Heart right ventricle (tissue), 16 donors: ENCODE data around the gene WDR17. TPM values are rescaled to one million over a fixed set of nuclear protein-coding genes. Genes with fewer than 3 reads are reported as not detected.
A peak's percentile ranks its signal among the peaks of the same experiment; 100 is the strongest.

Experiments
- ATAC-seq, 8 donors: fragments of 200-7000 bp; cut with Tn5 transposase; one replicate each; pipeline ENCODE4 v1.9.1; 2020; ENCODE audit warnings: mild to moderate bottlenecking in 8 of 8, moderate library complexity in 8 of 8, moderate number of reproducible peaks in 1 of 8
- DNase-seq, 2 donors: peaks; one replicate each; pipeline ENCODE4 v3.0.0-alpha.2; 2020
- H3K27ac ChIP-seq, 10 donors: fragments of 200-600 bp; sonication (generic) in 2 of 10; one replicate each; pipeline versions ENCODE4 v1.5.0 to v1.8.0; 2020 to 2022; ENCODE audit warnings: mild to moderate bottlenecking in 3 of 10
- H3K27me3 ChIP-seq, 7 donors: fragments of 200-600 bp; one replicate each; pipeline ENCODE4 v1.8.0; 2021 to 2022; ENCODE audit warnings: mild to moderate bottlenecking in 2 of 7
- H3K36me3 ChIP-seq, 9 donors: fragments of 200-600 bp; sonication (generic) in 1 of 9; one replicate each; pipeline versions ENCODE4 v1.5.0 to v1.8.0; 2020 to 2022; ENCODE audit warnings: mild to moderate bottlenecking in 2 of 9
- H3K4me1 ChIP-seq, 9 donors: fragments of 200-600 bp; sonication (generic) in 1 of 9; one replicate each; pipeline versions ENCODE4 v1.5.0 to v1.8.0; 2020 to 2022; ENCODE audit warnings: mild to moderate bottlenecking in 4 of 9
- H3K4me3 ChIP-seq, 10 donors: fragments of 200-600 bp; sonication (generic) in 2 of 10; one replicate each; pipeline versions ENCODE4 v1.5.0 to v1.8.0; 2020 to 2022; ENCODE audit warnings: mild to moderate bottlenecking in 7 of 10, moderate library complexity in 2 of 10
- H3K9me3 ChIP-seq, 11 donors: fragments of 200-600 bp in 10 of 11; sonication (generic) in 2 of 11; one replicate each; pipeline versions ENCODE4 v1.5.0 to v1.8.0; 2013 to 2022; ENCODE audit warnings: mild to moderate bottlenecking in 2 of 11, control low read depth in 1 of 11, moderate library complexity in 1 of 11
- CTCF ChIP-seq, 9 donors: fragments of 200-600 bp; sonication (generic) in 2 of 9; IDR thresholded peaks; one replicate each; pipeline versions ENCODE4 v1.5.0 to v1.8.0; 2021 to 2022; ENCODE audit warnings: antibody characterized with exemption in 9 of 9, mild to moderate bottlenecking in 5 of 9, moderate library complexity in 1 of 9
- WGBS, 2 donors: extraction: QIAGEN DNeasy Blood & Tissue Kit; methylation state at CpG; one replicate each; pipeline ENCODE4 v1.1.7; 2013; ENCODE audit warnings: inconsistent platforms in 1 of 2; 5-methylcytosine and 5-hydroxymethylcytosine counted together
- intact Hi-C, 10 donors: fragments of 100-400 bp; cut with DNase I; formaldehyde crosslinking; loops; one replicate each; pipeline versions ENCODE4 v1.11.1 to v1.14.2; 2022
- polyA plus RNA-seq, 2 donors: library from polyadenylated mRNA; stranded (reverse); fragments of 200-250 nt; gene quantifications; one replicate each; pipeline ENCODE4 v1.2.3, GENCODE V29; 2013
- total RNA-seq, 10 donors: library from RNA; stranded (reverse); fragmentation: NEBNext Ultra II Directional in 3 of 10; extraction: Animal tissue kit (Norgen Biotek cat#: 25700) in 3 of 10; gene quantifications; one replicate each; pipeline versions ENCODE4 v1.2.1 to v1.2.4, GENCODE V29; 2021 to 2023
- donor health status: Arrhythmogenic right ventricular cardiomyopathy.
- donor health status: ischemic (EF 13 %, LVEDD 7.1; RV severe dilation, severe dysfunction).
- donor health status: healthy with polysubstance abuse.
- donor health status: DM: no; HTN: yes; CAD: no.
- donor health status: DM: no; HTN: no; CAD: no.
- donor health status: ischemic (EF 25% LVEDD 6.9; RV normal size, moderate dysfunction).
- donor health status: ischemic (EF 25% LVEDD 5.7; RV mildly dilated, moderate dysfunction).
- donor health status: healthy.
- donor health status: DM: yes; HTN: yes; CAD: no.
- donor health status: Ischemic cardiomyopathy.
- donor health status: ischemic (EF 35%, LVEDD 5.7; RV mildly dilated, moderate dysfunction).
- donor health status: nonischemic (EF 11% LVEDD 7.7; RV severe dilation, severe dysfunction).
- donor health status: DM: yes; HTN: yes; CAD: no.
- donor health status: PGD.
- donor health status: ischemic (EF 29% LVEDD 5.4; RV normal size, mild dysfunction).
- donor health status: nonischemic (EF 23%, LVEDD 6.1; RV moderate dilation, normal function).

The WDR17 gene
- total and polyA plus RNA-seq, 12 donors, result 0.06 to 0.90 (median 0.39) TPM

GRCh38 chr4:176198316-176198903 is 132.8 kb downstream of the WDR17 start:
- WGBS, 2 donors, result 81 to 87% methylated on average over 8 of the region's 8 CpGs
- Histone ChIP-seq H3K36me3 (no peaks in the 10 kb centered on the region), H3K9me3 (no peaks in the 10 kb centered on the region), H3K4me1 (peaks cover 0 to 11% (median 5%) of the 10 kb centered on the region in 9 donors), H3K4me3 (no peak overlapping the region), H3K27me3 (no peaks in the 10 kb centered on the region), H3K27ac (no peak overlapping the region)
- intact Hi-C loops, result loop anchor here in 6 of 10 donors (5.0 to 10.0 kb wide), 6 partner anchors 34 to 1116 kb away; partner anchors contain the start of gene SPCS3 (in 2 of the 6)
- ATAC-seq (no peak), DNase-seq (no peak)
- no peak for TF ChIP-seq CTCF (IDR thresholded peaks at IDR 0.05)

- Histone ChIP-seq H3K27me3 (no peaks in the 10 kb centered on the region), H3K4me3 (no peak overlapping the region), H3K36me3 (no peaks in the 10 kb centered on the region), H3K4me1 (peaks cover 0 to 5% (median 0%) of the 10 kb centered on the region in 9 donors), H3K27ac (no peak overlapping the region), H3K9me3 (no peaks in the 10 kb centered on the region)
- intact Hi-C loops, result no loop called here
- DNase-seq (no peak), ATAC-seq (no peak)
- 53 to 57% methylated on average over 4 of the region's 4 CpGs for WGBS, 2 donors
- no peak for TF ChIP-seq CTCF (IDR thresholded peaks at IDR 0.05)
Measured at GRCh38 chr4:176205299-176205698, 139.7 kb downstream of the WDR17 start.

- 54 to 58% methylated on average over 5 of the region's 5 CpGs for WGBS, 2 donors
- no peak for DNase-seq
Measured at GRCh38 chr4:176207839-176208238, 142.2 kb downstream of the WDR17 start.

GRCh38 chr4:176209535-176209934 is 143.9 kb downstream of the WDR17 start:
- H3K27ac ChIP-seq, result no peak overlapping the region
- 85 to 89% methylated on average over 4 of the region's 4 CpGs for WGBS, 2 donors
- DNase-seq, result no peak

More at GRCh38 chr4:176207839-176208238, 142.2 kb downstream of the WDR17 start:
- intact Hi-C loops, result no loop called here
- peaks cover 0 to 10% (median 0%) of the 10 kb centered on the region in 11 donors for H3K9me3 ChIP-seq
- H3K36me3 ChIP-seq, result no peaks in the 10 kb centered on the region
- no peaks in the 10 kb centered on the region for H3K27me3 ChIP-seq
- peaks cover 0 to 5% (median 0%) of the 10 kb centered on the region in 9 donors for H3K4me1 ChIP-seq
- H3K4me3 ChIP-seq, result no peak overlapping the region
- peak overlapping the region in 1 of 10 donors; percentile 19 for H3K27ac ChIP-seq
- TF ChIP-seq CTCF (IDR thresholded peaks at IDR 0.05), result no peak
- ATAC-seq, result peak in 5 of 8 donors; percentile 48 to 96 (median 73)

More at GRCh38 chr4:176209535-176209934, 143.9 kb downstream of the WDR17 start:
- Histone ChIP-seq H3K4me3 (no peak overlapping the region), H3K36me3 (no peaks in the 10 kb centered on the region), H3K27me3 (no peaks in the 10 kb centered on the region), H3K4me1 (peaks cover 0 to 5% (median 0%) of the 10 kb centered on the region in 9 donors), H3K9me3 (peaks cover 0 to 11% (median 0%) of the 10 kb centered on the region in 11 donors)
- no peak for TF ChIP-seq CTCF (IDR thresholded peaks at IDR 0.05)
- no peak for ATAC-seq
- intact Hi-C loops, result no loop called here
